HFFc6 (cell line): ENCODE data around the gene SEMA6A. TPM values are rescaled to one million over a fixed set of nuclear protein-coding genes. Genes with fewer than 3 reads are reported as not detected.
A peak's percentile ranks its signal among the peaks of the same experiment; 100 is the strongest.

Source experiments
- DNase-seq: peaks from one replicate; pipeline ENCODE4 v3.0.0-alpha.2; 2018
- H3K27ac Mint-ChIP-seq: 2 replicates; pipeline ENCODE4 v1.8.0; 2020; ENCODE audit warnings: mild to moderate bottlenecking, mixed read lengths
- H3K27me3 Mint-ChIP-seq: 2 replicates; pipeline ENCODE4 v1.8.0; 2021; ENCODE audit warnings: mild to moderate bottlenecking, moderate library complexity, mixed read lengths; ENCODE audit not compliant: insufficient read depth
- H3K36me3 Mint-ChIP-seq: 2 replicates; pipeline ENCODE4 v1.8.0; 2021; ENCODE audit warnings: low read depth, mixed read lengths
- H3K4me1 Mint-ChIP-seq: 2 replicates; pipeline ENCODE4 v1.8.0; 2020; ENCODE audit warnings: low read depth, mixed read lengths
- H3K4me3 Mint-ChIP-seq: 2 replicates; pipeline ENCODE4 v1.8.0; 2020; ENCODE audit warnings: mild to moderate bottlenecking, moderate library complexity, mixed read lengths
- H3K9me3 Mint-ChIP-seq: 2 replicates; pipeline ENCODE4 v1.8.0; 2020; ENCODE audit warnings: mild to moderate bottlenecking, mixed read lengths
- total RNA-seq, 6 experiments: library from RNA; stranded (reverse); fragmentation: NEBNext Ultra II Directional; extraction: Animal tissue kit (Norgen Biotek cat#: 25700); gene quantifications; 2 replicates in 1 of 6; 3 replicates in 5 of 6; pipeline ENCODE4 v1.2.3, GENCODE V29; 2021
- TF ChIP-seq, protein P1 (sequence below): fragments of 200-600 bp; sonication (generic); IDR thresholded peaks from 2 replicates; pipeline ENCODE4 v1.5.0; 2021; ENCODE audit warnings: antibody characterized with exemption, mild to moderate bottlenecking

Gene SEMA6A
- total RNA-seq, 6 experiments from 2014 or later: 0.20 to 0.76 (median 0.44) TPM

DNA sequence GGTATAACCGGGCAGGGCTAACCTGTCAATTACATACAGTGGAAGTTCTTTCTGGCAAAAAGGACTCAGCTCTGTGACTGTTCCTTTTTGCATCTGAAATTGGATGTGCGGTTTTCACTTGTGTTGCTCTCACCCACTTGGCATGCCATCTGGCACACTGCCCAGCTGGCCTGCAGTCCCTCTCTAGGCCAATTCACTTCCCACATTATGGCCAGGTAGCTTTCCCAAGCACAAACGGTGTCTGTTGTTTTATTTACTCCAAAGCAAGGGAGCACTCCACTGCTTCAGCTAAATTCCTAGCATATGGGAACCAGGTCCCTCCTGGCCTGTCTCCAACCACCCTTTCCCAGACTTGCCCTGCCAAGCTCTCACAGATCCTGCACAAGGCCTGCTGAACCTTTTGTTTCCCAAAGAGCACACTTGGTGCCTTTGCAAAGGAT, 132.5 kb downstream of the SEMA6A start:
- DNase-seq: peak; percentile 33
- Mint-ChIP-seq H3K4me3 (no peak overlapping the region), H3K9me3 (0 out of 2 replicates have a peak, but pooled peaks cover 3% of the 10 kb centered on the region), H3K27ac (no peak overlapping the region), H3K36me3 (peaks cover 3% of the 10 kb centered on the region; the same call in 1 of the 2 replicates), H3K27me3 (peaks cover 8% of the 10 kb centered on the region), H3K4me1 (no peaks in the 10 kb centered on the region)
- TF ChIP-seq, protein P1, sequence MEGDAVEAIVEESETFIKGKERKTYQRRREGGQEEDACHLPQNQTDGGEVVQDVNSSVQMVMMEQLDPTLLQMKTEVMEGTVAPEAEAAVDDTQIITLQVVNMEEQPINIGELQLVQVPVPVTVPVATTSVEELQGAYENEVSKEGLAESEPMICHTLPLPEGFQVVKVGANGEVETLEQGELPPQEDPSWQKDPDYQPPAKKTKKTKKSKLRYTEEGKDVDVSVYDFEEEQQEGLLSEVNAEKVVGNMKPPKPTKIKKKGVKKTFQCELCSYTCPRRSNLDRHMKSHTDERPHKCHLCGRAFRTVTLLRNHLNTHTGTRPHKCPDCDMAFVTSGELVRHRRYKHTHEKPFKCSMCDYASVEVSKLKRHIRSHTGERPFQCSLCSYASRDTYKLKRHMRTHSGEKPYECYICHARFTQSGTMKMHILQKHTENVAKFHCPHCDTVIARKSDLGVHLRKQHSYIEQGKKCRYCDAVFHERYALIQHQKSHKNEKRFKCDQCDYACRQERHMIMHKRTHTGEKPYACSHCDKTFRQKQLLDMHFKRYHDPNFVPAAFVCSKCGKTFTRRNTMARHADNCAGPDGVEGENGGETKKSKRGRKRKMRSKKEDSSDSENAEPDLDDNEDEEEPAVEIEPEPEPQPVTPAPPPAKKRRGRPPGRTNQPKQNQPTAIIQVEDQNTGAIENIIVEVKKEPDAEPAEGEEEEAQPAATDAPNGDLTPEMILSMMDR: no peak

DNA sequence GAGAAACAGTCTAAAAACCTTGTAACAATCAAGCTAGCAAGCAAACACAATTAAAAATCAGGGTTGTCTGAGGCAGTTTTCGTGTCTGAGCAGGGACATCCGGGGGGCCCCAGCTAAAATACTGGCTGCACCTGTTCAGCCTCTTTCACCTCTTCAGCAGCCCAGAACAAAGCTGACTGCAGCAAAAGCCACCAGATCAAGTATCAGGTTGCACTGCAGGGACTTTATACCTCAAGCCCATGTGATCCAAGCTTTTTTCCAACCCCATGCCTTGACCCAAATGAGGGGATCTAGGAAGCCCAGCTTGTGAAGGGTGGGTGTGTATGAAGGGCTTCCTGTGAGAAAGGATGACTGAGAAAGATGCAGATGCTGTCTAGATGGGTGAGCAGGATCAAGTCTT, 133.4 kb downstream of the SEMA6A start:
- peaks cover 8% of the 10 kb centered on the region for H3K27me3 Mint-ChIP-seq
- DNase-seq: no peak
- no peak overlapping the region for H3K4me3 Mint-ChIP-seq
- TF ChIP-seq, protein P1: no peak
- no peaks in the 10 kb centered on the region for H3K9me3 Mint-ChIP-seq
- peaks cover 3% of the 10 kb centered on the region; the same call in 1 of the 2 replicates for H3K36me3 Mint-ChIP-seq
- no peaks in the 10 kb centered on the region for H3K4me1 Mint-ChIP-seq
- H3K27ac Mint-ChIP-seq: no peak overlapping the region

DNA sequence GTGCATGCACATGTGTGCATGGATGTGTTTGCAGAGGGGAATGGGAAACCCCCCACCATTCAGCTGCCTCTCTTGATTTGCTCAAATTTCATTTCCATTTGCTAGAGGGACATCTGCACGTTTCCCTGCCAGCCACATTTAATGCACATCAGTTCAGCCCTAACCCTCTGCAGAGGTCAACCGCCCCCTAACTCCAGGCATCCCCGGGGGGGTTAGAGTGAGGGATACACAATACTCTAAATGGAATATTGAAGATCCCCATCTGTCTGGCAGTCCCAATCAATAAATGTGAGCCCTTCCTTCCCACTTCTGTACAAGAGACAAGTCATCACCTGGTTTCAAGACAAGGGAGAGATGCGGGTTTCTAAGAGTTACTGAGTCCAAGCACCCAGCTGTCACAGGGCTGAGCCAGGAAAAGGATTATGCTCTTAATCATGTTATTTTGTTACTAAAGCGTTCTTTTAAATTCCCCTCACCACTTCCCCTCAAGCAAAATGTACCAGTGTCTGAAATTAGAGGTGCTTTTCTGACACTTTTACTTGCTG, 134.1 kb downstream of the SEMA6A start:
- no peak for DNase-seq
- peaks cover under 1% of the 10 kb centered on the region; the same call in 1 of the 2 replicates for H3K36me3 Mint-ChIP-seq
- H3K4me1 Mint-ChIP-seq: no peaks in the 10 kb centered on the region
- peaks cover 8% of the 10 kb centered on the region for H3K27me3 Mint-ChIP-seq
- H3K4me3 Mint-ChIP-seq: no peak overlapping the region
- TF ChIP-seq, protein P1: no peak
- H3K9me3 Mint-ChIP-seq: no peaks in the 10 kb centered on the region
- no peak overlapping the region for H3K27ac Mint-ChIP-seq

DNA sequence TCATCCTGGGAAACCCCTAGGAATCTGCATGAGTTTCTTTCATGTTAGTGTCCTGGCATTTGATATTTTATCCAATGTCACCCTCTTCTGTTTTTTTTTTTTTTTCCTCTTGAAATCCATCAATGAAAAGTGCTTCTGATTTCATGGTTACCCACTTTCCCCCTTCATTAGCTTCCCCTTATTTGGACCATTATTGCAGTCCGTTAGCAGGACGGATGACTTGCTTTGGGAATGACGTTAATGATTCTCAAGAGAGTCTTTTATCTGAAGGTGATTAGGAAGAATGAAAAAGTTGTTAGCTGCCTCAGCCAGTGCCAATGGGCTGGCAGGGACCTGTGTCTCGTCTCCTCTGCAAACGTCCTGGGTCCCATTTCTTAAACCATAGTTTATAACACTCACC, 134.7 kb downstream of the SEMA6A start:
- Mint-ChIP-seq H3K4me3 (no peak overlapping the region), H3K4me1 (no peaks in the 10 kb centered on the region), H3K9me3 (no peaks in the 10 kb centered on the region), H3K27ac (no peak overlapping the region), H3K36me3 (no peaks in the 10 kb centered on the region), H3K27me3 (peaks cover 8% of the 10 kb centered on the region)
- no peak for DNase-seq
- TF ChIP-seq, protein P1: no peak

DNA sequence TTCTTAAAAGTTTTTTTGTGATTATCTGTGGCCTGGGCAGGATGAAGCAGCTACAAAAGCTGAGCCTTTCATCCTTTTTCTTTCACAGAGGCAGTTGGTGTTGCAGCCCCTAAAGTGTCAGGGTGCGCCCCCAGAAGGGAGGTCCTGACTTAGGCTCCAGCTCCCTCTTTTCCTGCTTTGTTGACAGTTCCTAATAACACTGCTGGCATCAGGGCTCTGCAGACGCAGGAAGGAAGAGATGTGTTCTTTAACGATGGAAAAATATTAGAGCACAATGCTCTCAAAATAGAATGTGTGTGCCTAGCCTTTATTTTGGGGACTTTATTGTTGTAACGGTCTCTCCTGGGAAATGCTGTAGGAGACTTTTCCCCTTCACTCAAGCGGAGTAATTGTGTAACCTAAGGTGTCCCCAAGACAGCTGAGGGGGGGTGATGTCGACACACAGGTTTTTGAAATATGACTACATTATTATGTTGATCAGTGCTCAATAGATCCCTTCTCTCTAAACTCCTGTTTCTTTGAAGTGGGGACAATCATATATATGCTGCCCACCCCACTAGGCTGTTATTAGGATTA, 135.6 kb downstream of the SEMA6A start:
- Mint-ChIP-seq H3K27ac (no peak overlapping the region), H3K9me3 (no peaks in the 10 kb centered on the region)

More for the DNA sequence above, 135.6 kb downstream of the SEMA6A start:
- no peak for DNase-seq
- TF ChIP-seq, protein P1: no peak
- Mint-ChIP-seq H3K36me3 (no peaks in the 10 kb centered on the region), H3K4me3 (no peak overlapping the region), H3K4me1 (no peaks in the 10 kb centered on the region), H3K27me3 (peaks cover 8% of the 10 kb centered on the region)
